IMR-90 (cell line): ENCODE results near the gene GALNT8. TPM values are rescaled to one million over a fixed set of nuclear protein-coding genes. Genes with fewer than 3 reads are reported as not detected.

Experiments used
- ATAC-seq: fragments of 200-7000 bp; cut with Tn5 transposase; 2 replicates; pipeline ENCODE4 v1.9.1; 2020; ENCODE audit warnings: low read depth, mild to moderate bottlenecking, moderate library complexity
- BruUV-seq: library from RNA; stranded (reverse); fragments of 400-500 nt; replicated peaks from 2 replicates; lab custom pipeline; 2021; lab: Mats Ljungman, UMichigan
- CTCF ChIA-PET: fragments of 300-600 bp; formaldehyde crosslinking; extraction: SDS; loops from one replicate; lab custom pipeline; 2021; ENCODE audit warnings: antibody characterized with exemption; lab: Yijun Ruan, JAX
- POLR2A ChIA-PET: fragments of 300-600 bp; sonication (Branson Sonifier 250); formaldehyde crosslinking; loops from one replicate; lab custom pipeline; 2022; ENCODE audit warnings: antibody characterized with exemption; ENCODE audit not compliant: unreplicated experiment; lab: Charles Lee
- DNase-seq: peaks from one replicate; pipeline ENCODE4 v3.0.0; 2013
- H2AFZ ChIP-seq: replicated peaks from 2 replicates; pipeline ENCODE3; 2013; ENCODE audit warnings: low read length, mild to moderate bottlenecking; ENCODE audit not compliant: poor library complexity
- H2AK5ac ChIP-seq: 2 replicates; pipeline ENCODE4 v1.6.1; 2013; ENCODE audit warnings: low read depth, low read length, inconsistent platforms
- H2AK9ac ChIP-seq: replicated peaks from 2 replicates; pipeline ENCODE3; 2013; ENCODE audit warnings: mild to moderate bottlenecking, low read depth, low read length, moderate library complexity; ENCODE audit not compliant: poor library complexity
- H2BK120ac ChIP-seq: 2 replicates; pipeline ENCODE4 v1.6.1; 2013; ENCODE audit warnings: low read depth, low read length, inconsistent platforms
- H2BK15ac ChIP-seq: 3 replicates; pipeline ENCODE4 v1.6.1; 2013; ENCODE audit warnings: low read depth, low read length, inconsistent platforms
- H2BK20ac ChIP-seq: 2 replicates; pipeline ENCODE4 v1.6.1; 2013; ENCODE audit warnings: low read depth, mild to moderate bottlenecking, inconsistent platforms, low read length, moderate library complexity
- H2BK5ac ChIP-seq: 2 replicates; pipeline ENCODE4 v1.6.1; 2013; ENCODE audit warnings: mild to moderate bottlenecking, low read depth, low read length, inconsistent platforms; ENCODE audit not compliant: poor library complexity, severe bottlenecking
- H3K14ac ChIP-seq: replicated peaks from 2 replicates; pipeline ENCODE4 v1.6.1; 2013; ENCODE audit warnings: low read depth, low read length, inconsistent platforms
- H3K18ac ChIP-seq: 2 replicates; pipeline ENCODE4 v1.6.1; 2013; ENCODE audit warnings: low read depth, low read length, control low read depth
- H3K23ac ChIP-seq: 2 replicates; pipeline ENCODE4 v1.6.1; 2013; ENCODE audit warnings: low read depth, low read length, inconsistent platforms
- H3K27ac ChIP-seq: 2 replicates; pipeline ENCODE4 v1.5.1; 2013; ENCODE audit warnings: mild to moderate bottlenecking, control low read depth, low read length; ENCODE audit not compliant: insufficient read depth
- H3K27me3 ChIP-seq: 2 replicates; pipeline ENCODE4 v1.6.1; 2013; ENCODE audit warnings: low read length; ENCODE audit not compliant: control insufficient read depth, insufficient read depth
- H3K36me3 ChIP-seq: 2 replicates; pipeline ENCODE4 v1.6.1; 2013; ENCODE audit warnings: low read length, mixed read lengths; ENCODE audit not compliant: control insufficient read depth, insufficient read depth
- H3K4ac ChIP-seq: 2 replicates; pipeline ENCODE4 v1.6.1; 2013; ENCODE audit warnings: low read depth, low read length, inconsistent platforms
- H3K4me1 ChIP-seq: 2 replicates; pipeline ENCODE4 v1.6.1; 2013; ENCODE audit warnings: low read length, mixed read lengths; ENCODE audit not compliant: control insufficient read depth, insufficient read depth
- H3K4me2 ChIP-seq: 2 replicates; pipeline ENCODE4 v1.6.1; 2013; ENCODE audit warnings: low read depth, mild to moderate bottlenecking, control low read depth, low read length, moderate library complexity
- H3K4me3 ChIP-seq: 2 replicates; pipeline ENCODE4 v1.5.1; 2013; ENCODE audit warnings: low read depth, mild to moderate bottlenecking, control low read depth, low read length, moderate library complexity; ENCODE audit not compliant: insufficient read depth
- H3K56ac ChIP-seq: 2 replicates; pipeline ENCODE4 v1.6.1; 2013; ENCODE audit warnings: low read length, inconsistent platforms; ENCODE audit not compliant: insufficient read depth; ENCODE audit errors: extremely low read depth
- H3K79me1 ChIP-seq, 2 experiments: 2 replicates each; pipeline ENCODE4 v1.6.1; 2013; ENCODE audit warnings: low read length in 2 of 2, inconsistent platforms in 1 of 2, low read depth in 1 of 2
- H3K9ac ChIP-seq: 2 replicates; pipeline ENCODE4 v1.6.1; 2013; ENCODE audit warnings: low read depth, low read length, control low read depth
- H3K9me1 ChIP-seq: 2 replicates; pipeline ENCODE4 v1.6.1; 2013; ENCODE audit warnings: low read length, inconsistent platforms; ENCODE audit not compliant: insufficient read depth
- H3K9me3 ChIP-seq: 2 replicates; pipeline ENCODE4 v1.6.1; 2013; ENCODE audit warnings: low read length; ENCODE audit not compliant: control insufficient read depth, insufficient read depth
- H4K20me1 ChIP-seq: 2 replicates; pipeline ENCODE4 v1.6.1; 2013; ENCODE audit warnings: low read length, inconsistent platforms; ENCODE audit not compliant: insufficient read depth
- H4K5ac ChIP-seq: 2 replicates; pipeline ENCODE4 v1.6.1; 2013; ENCODE audit warnings: mild to moderate bottlenecking, low read depth, low read length, control low read depth
- H4K8ac ChIP-seq, 2 experiments: 2 replicates each; pipeline ENCODE4 v1.6.1; 2013; ENCODE audit warnings: low read depth in 2 of 2, low read length in 2 of 2, control low read depth in 1 of 2, inconsistent platforms in 1 of 2
- H4K91ac ChIP-seq: 2 replicates; pipeline ENCODE4 v1.6.1; 2013; ENCODE audit warnings: low read depth, low read length, inconsistent platforms; ENCODE audit not compliant: insufficient read depth
- BHLHE40 ChIP-seq: fragments of 150-350 bp; IDR thresholded peaks from 2 replicates; pipeline ENCODE4 v1.6.1; 2016; ENCODE audit warnings: mild to moderate bottlenecking, low read depth, low read length
- CEBPB ChIP-seq: IDR thresholded peaks from 2 replicates; pipeline ENCODE4 v1.6.1; 2012; ENCODE audit warnings: low read depth, low read length, improper control_type of control experiment
- CHD1 ChIP-seq: IDR thresholded peaks from 2 replicates; pipeline ENCODE4 v1.6.1; 2012; ENCODE audit warnings: low read depth, low read length, improper control_type of control experiment
- CTCF ChIP-seq: conservative IDR thresholded peaks from 2 replicates; pipeline ENCODE4 v1.5.1; 2012; ENCODE audit warnings: mild to moderate bottlenecking, low read depth, low read length, improper control_type of control experiment
- ELK1 ChIP-seq: fragments of 150-350 bp; IDR thresholded peaks from 2 replicates; pipeline ENCODE4 v1.6.1; 2016; ENCODE audit warnings: low read depth, mild to moderate bottlenecking, low read length, moderate library complexity, borderline replicate concordance
- FOS ChIP-seq: fragments of 150-350 bp; IDR thresholded peaks from 2 replicates; pipeline ENCODE4 v1.6.1; 2016; ENCODE audit warnings: low read depth, low read length
- MAFK ChIP-seq: IDR thresholded peaks from 2 replicates; pipeline ENCODE4 v1.6.1; 2012; ENCODE audit warnings: low read depth, low read length, improper control_type of control experiment
- MAZ ChIP-seq: IDR thresholded peaks from 2 replicates; pipeline ENCODE4 v1.6.1; 2012; ENCODE audit warnings: low read depth, mild to moderate bottlenecking, low read length, improper control_type of control experiment, moderate library complexity, borderline replicate concordance
- MXI1 ChIP-seq: IDR thresholded peaks from 2 replicates; pipeline ENCODE4 v1.6.1; 2012; ENCODE audit warnings: low read depth, mild to moderate bottlenecking, low read length, moderate library complexity, borderline replicate concordance
- NFE2L2 ChIP-seq: fragments of 150-350 bp; IDR thresholded peaks from 2 replicates; pipeline ENCODE4 v1.6.1; 2016; ENCODE audit warnings: low read depth, mild to moderate bottlenecking, low read length
- POLR2A ChIP-seq: IDR thresholded peaks from 2 replicates; pipeline ENCODE4 v1.6.1; 2012; ENCODE audit warnings: mild to moderate bottlenecking, low read depth, low read length
- RAD21 ChIP-seq: IDR thresholded peaks from 2 replicates; pipeline ENCODE4 v1.6.1; 2012; ENCODE audit warnings: low read length, improper control_type of control experiment
- RCOR1 ChIP-seq: IDR thresholded peaks from 2 replicates; pipeline ENCODE4 v1.6.1; 2012; ENCODE audit warnings: mild to moderate bottlenecking, low read length, improper control_type of control experiment; ENCODE audit not compliant: insufficient replicate concordance
- RFX5 ChIP-seq: IDR thresholded peaks from 2 replicates; pipeline ENCODE4 v1.8.0; 2012; ENCODE audit warnings: low read depth, mild to moderate bottlenecking, low read length, moderate library complexity
- SMC3 ChIP-seq: fragments of 150-350 bp; IDR thresholded peaks from 2 replicates; pipeline ENCODE4 v1.6.1; 2016; ENCODE audit warnings: low read depth, mild to moderate bottlenecking, antibody characterized with exemption, low read length, moderate library complexity
- USF2 ChIP-seq: fragments of 150-350 bp; IDR thresholded peaks from 2 replicates; pipeline ENCODE4 v1.6.1; 2017; ENCODE audit warnings: mild to moderate bottlenecking, antibody characterized with exemption, low read length, low read depth
- WGBS, 2 experiments: methylation state at CpG; one replicate each; pipeline versions ENCODE4 v1.1.5 to v1.1.7; 2013; ENCODE audit warnings: missing lambda C conversion rate in 2 of 2; ENCODE audit not compliant: insufficient read length in 1 of 2; ENCODE audit errors: extremely low coverage in 2 of 2; 5-methylcytosine and 5-hydroxymethylcytosine counted together
- dilution Hi-C: fragments of 300-500 bp; cut with HindIII; formaldehyde crosslinking; loops from one replicate; pipeline ENCODE4 v1.14.3; 2018; ENCODE audit warnings: low sequenced_read_pairs; ENCODE audit not compliant: unreplicated experiment
- in situ Hi-C: fragments of 300-500 bp; cut with MboI; formaldehyde crosslinking; loops from 3 replicates; pipeline ENCODE4 v1.14.3; 2019; ENCODE audit warnings: low sequenced_read_pairs, inconsistent platforms, mixed read lengths
- intact Hi-C: fragments of 100-400 bp; cut with micrococcal nuclease; formaldehyde crosslinking; loops from 2 replicates; pipeline ENCODE4 v1.10.0; 2022
- polyA plus RNA-seq, 3 experiments: library from polyadenylated mRNA; depleted of rRNA; stranded (reverse); fragments of >200 nt; gene quantifications; 2 replicates each; pipeline ENCODE4 v1.2.3, GENCODE V29; 2012; ENCODE audit warnings: low replicate concordance in 1 of 3
- total RNA-seq: library from RNA; depleted of rRNA; stranded (reverse); fragments of >200 nt; gene quantifications from 2 replicates; pipeline ENCODE4 v1.2.3, GENCODE V29; 2012

GALNT8 gene
- total and polyA plus RNA-seq, 2 of the 4 experiments (the other 2 are of a cell fraction): not detected

GRCh38 chr12:4796694-4797482 is 76.7 kb downstream of the GALNT8 start:
- Histone ChIP-seq H4K5ac (no peak overlapping the region), H2AK5ac (no peak overlapping the region), H3K9me3 (no peaks in the 10 kb centered on the region), H4K8ac (no peak overlapping the region), H3K9ac (no peak overlapping the region), H2BK120ac (no peak overlapping the region), H3K14ac (no peak overlapping the region), H3K27ac (no peak overlapping the region), H3K79me1 (no peaks in the 10 kb centered on the region), H3K18ac (no peak overlapping the region), H2BK20ac (no peak overlapping the region), H4K91ac (no peak overlapping the region), H3K23ac (no peak overlapping the region), H3K27me3 (peaks cover 3% of the 10 kb centered on the region), H3K4me2 (no peak overlapping the region), H3K36me3 (no peaks in the 10 kb centered on the region), H2AK9ac (no peak overlapping the region), H2AFZ (no peak overlapping the region), H3K56ac (no peak overlapping the region), H3K4me1 (no peaks in the 10 kb centered on the region), H3K4me3 (no peak overlapping the region), H3K4ac (no peak overlapping the region), H4K20me1 (no peaks in the 10 kb centered on the region), H2BK5ac (no peak overlapping the region), H2BK15ac (no peak overlapping the region), H3K9me1 (no peaks in the 10 kb centered on the region)
- ChIA-PET POLR2A (no interaction called here), CTCF (no interaction called here)
- BruUV-seq: no TSS peak
- intact Hi-C loops (no loop called here), dilution Hi-C loops (no loop called here), in situ Hi-C loops (no loop called here)
- ATAC-seq (no peak), DNase-seq (no peak)
- TF ChIP-seq RCOR1 (no peak), CHD1 (no peak), MXI1 (no peak), NFE2L2 (no peak), RAD21 (no peak), MAFK (no peak), RFX5 (no peak), ELK1 (no peak), USF2 (no peak), SMC3 (no peak), CEBPB (no peak), BHLHE40 (no peak), MAZ (no peak), POLR2A (no peak), CTCF (no peak), FOS (no peak)
- no CpG with 5 or more reads among the region's 9 CpGs for WGBS, 2 experiments
